Erythroblast (primary cell): ENCODE results near the gene UACA.

Source experiments
- GATA1 ChIP-seq: IDR thresholded peaks from 2 replicates; pipeline ENCODE4 v1.6.1; 2011; ENCODE audit warnings: low read depth, mild to moderate bottlenecking, control low read depth, low read length, moderate library complexity
- POLR2A ChIP-seq: IDR thresholded peaks from 2 replicates; pipeline ENCODE4 v1.6.1; 2011; ENCODE audit warnings: mild to moderate bottlenecking, low read length

DNA sequence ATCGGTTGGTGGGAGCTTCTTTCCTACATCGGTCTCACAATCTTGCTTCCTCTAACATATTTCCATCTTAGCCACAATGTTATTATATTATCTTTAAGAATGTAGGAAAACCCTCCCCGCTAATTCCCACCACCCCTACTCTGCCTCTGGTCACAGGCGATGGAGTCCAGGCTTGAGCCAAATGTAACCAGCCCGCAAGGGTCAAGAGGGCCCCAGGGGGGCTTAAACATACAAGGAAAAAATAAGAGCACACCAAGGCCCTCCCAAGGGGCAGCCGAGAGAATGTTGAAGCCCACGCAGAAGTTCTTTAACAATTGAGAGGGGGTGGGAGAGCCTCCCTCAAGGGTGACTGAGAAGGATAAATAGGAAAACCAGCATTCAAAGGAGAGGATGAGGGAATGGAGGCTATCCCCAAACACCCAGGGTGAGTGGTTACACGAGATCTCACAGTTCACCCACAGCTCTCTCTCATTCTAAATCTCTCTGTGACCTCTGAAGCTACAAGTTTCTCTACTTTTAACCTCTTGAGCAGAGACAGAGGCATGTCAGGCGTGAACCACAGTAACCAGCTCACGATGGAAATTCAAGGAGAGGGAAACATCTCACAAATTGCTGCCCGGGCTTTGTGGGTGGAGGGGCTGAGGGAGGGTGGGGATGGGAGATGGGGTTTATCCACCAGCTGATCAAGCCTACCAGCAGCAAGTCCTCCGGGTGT, 31.4 kb upstream of the UACA start:
- TF ChIP-seq POLR2A: no peak
- no peak for TF ChIP-seq GATA1
